Neuronal stem cell (in vitro differentiated cells): ENCODE data around the gene JAKMIP2.

Experiments used
- DNase-seq: peaks from one replicate; pipeline ENCODE4 v3.0.0-alpha.2; 2013; ENCODE audit warnings: low spot score
- H2AFZ ChIP-seq: one replicate; pipeline ENCODE4 v1.6.1; 2013; ENCODE audit warnings: mild to moderate bottlenecking, low read length, inconsistent platforms
- H2AK5ac ChIP-seq: 2 replicates; pipeline ENCODE4 v1.6.1; 2013; ENCODE audit warnings: low read depth, mild to moderate bottlenecking, inconsistent platforms, low read length, moderate library complexity, mixed read lengths
- H2BK120ac ChIP-seq: 2 replicates; pipeline ENCODE4 v1.6.1; 2013; ENCODE audit warnings: low read depth, mild to moderate bottlenecking, inconsistent platforms, low read length, moderate library complexity, mixed read lengths
- H2BK12ac ChIP-seq: one replicate; pipeline ENCODE4 v1.6.1; 2013; ENCODE audit warnings: low read length, inconsistent platforms
- H2BK15ac ChIP-seq: 2 replicates; pipeline ENCODE4 v1.6.1; 2013; ENCODE audit warnings: mild to moderate bottlenecking, low read length, inconsistent platforms, mixed read lengths
- H2BK5ac ChIP-seq: one replicate; pipeline ENCODE4 v1.6.1; 2013; ENCODE audit warnings: inconsistent platforms, mild to moderate bottlenecking, low read length, moderate library complexity
- H3K14ac ChIP-seq: one replicate; pipeline ENCODE4 v1.6.1; 2013; ENCODE audit warnings: low read length, inconsistent platforms
- H3K18ac ChIP-seq: 2 replicates; pipeline ENCODE4 v1.6.1; 2013; ENCODE audit warnings: low read length, inconsistent platforms
- H3K23ac ChIP-seq: 2 replicates; pipeline ENCODE4 v1.6.1; 2013; ENCODE audit warnings: low read depth, mild to moderate bottlenecking, mixed read lengths, low read length, inconsistent platforms; ENCODE audit not compliant: poor library complexity
- H3K27ac ChIP-seq: replicated peaks from 3 replicates; pipeline ENCODE4 v1.5.1; 2013; ENCODE audit warnings: low read length, inconsistent platforms
- H3K27me3 ChIP-seq, 3 experiments: 2 replicates each; pipeline ENCODE4 v1.6.1; 2013; ENCODE audit warnings: low read length in 3 of 3, mild to moderate bottlenecking in 2 of 3, inconsistent platforms in 1 of 3, low read depth in 1 of 3, mixed read lengths in 1 of 3, moderate library complexity in 1 of 3; ENCODE audit not compliant: control insufficient read depth in 3 of 3, insufficient read depth in 3 of 3
- H3K36me3 ChIP-seq, 2 donors: replicated peaks in 1 of 2; 2 replicates each; pipeline ENCODE4 v1.6.1; 2013; ENCODE audit warnings: low read length in 2 of 2; ENCODE audit not compliant: control insufficient read depth in 2 of 2, insufficient read depth in 2 of 2
- H3K4ac ChIP-seq: 2 replicates; pipeline ENCODE4 v1.6.1; 2013; ENCODE audit warnings: inconsistent platforms, mild to moderate bottlenecking, low read length, moderate library complexity
- H3K4me1 ChIP-seq, 2 donors: 1 replicate in 1 of 2; 2 replicates in 1 of 2; pipeline ENCODE4 v1.6.1; 2013; ENCODE audit warnings: low read length in 2 of 2, low read depth in 1 of 2; ENCODE audit not compliant: control insufficient read depth in 2 of 2, insufficient read depth in 1 of 2
- H3K4me2 ChIP-seq: one replicate; pipeline ENCODE4 v1.6.1; 2013; ENCODE audit warnings: mild to moderate bottlenecking, low read length, inconsistent platforms; ENCODE audit not compliant: insufficient read depth, poor library complexity, severe bottlenecking
- H3K4me3 ChIP-seq, 2 donors: 2 replicates each; pipeline ENCODE4 v1.5.1; 2013; ENCODE audit warnings: low read length in 2 of 2, mild to moderate bottlenecking in 2 of 2, inconsistent platforms in 1 of 2, moderate library complexity in 1 of 2
- H3K79me1 ChIP-seq: one replicate; pipeline ENCODE4 v1.6.1; 2013; ENCODE audit warnings: low read depth, mild to moderate bottlenecking, inconsistent platforms, low read length, moderate library complexity
- H3K9ac ChIP-seq: one replicate; pipeline ENCODE4 v1.6.1; 2013; ENCODE audit warnings: mild to moderate bottlenecking, low read depth, low read length, inconsistent platforms; ENCODE audit not compliant: poor library complexity
- H3K9me3 ChIP-seq, 2 donors: replicated peaks in 1 of 2; 2 replicates each; pipeline versions ENCODE3 to v1.6.1; 2013; ENCODE audit warnings: low read length in 2 of 2, mild to moderate bottlenecking in 2 of 2, inconsistent platforms in 1 of 2, low read depth in 1 of 2, mixed read lengths in 1 of 2, moderate library complexity in 1 of 2; ENCODE audit not compliant: control insufficient read depth in 2 of 2, insufficient read depth in 1 of 2
- H4K8ac ChIP-seq: one replicate; pipeline ENCODE4 v1.6.1; 2013; ENCODE audit warnings: low read depth, mild to moderate bottlenecking, inconsistent platforms, low read length, moderate library complexity
- H4K91ac ChIP-seq: one replicate; pipeline ENCODE4 v1.6.1; 2013; ENCODE audit warnings: low read length, low read depth, mild to moderate bottlenecking, inconsistent platforms; ENCODE audit not compliant: poor library complexity
- WGBS, 2 donors: extraction: QIAGEN DNeasy Blood & Tissue Kit; methylation state at CpG; one replicate each; pipeline ENCODE4 v1.1.7; 2013; ENCODE audit warnings: missing lambda C conversion rate in 2 of 2, mixed read lengths in 1 of 2; ENCODE audit not compliant: insufficient read length in 2 of 2, insufficient replicate concordance in 1 of 2; ENCODE audit errors: extremely low coverage in 2 of 2; 5-methylcytosine and 5-hydroxymethylcytosine counted together

Gene JAKMIP2

DNA sequence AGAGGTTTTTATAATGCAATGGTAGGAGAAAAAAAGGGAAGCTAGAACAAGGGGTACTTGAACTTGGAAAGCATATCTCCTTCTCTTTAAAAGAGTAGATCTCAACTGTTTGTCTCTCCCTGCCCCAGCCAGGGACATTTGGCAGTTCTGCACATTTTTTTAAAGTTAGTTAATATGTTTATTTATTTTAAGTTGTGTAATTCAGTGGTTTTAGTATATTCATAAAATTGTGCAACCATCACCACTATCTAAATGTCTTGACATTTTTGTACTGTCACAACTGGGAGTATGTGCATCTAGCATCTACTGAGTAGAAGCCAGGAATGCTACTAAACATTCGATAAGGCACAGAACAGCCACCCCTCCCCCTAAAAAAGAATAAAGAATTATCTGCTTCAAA lies 169.2 kb downstream of the JAKMIP2 start:
- Histone ChIP-seq H2AFZ (no peak overlapping the region), H2BK12ac (no peak overlapping the region), H3K4me3 (no peak overlapping the region), H3K14ac (no peak overlapping the region), H2AK5ac (no peak overlapping the region), H3K9me3 (peaks cover 0 to 2% of the 10 kb centered on the region in 2 donors), H3K27ac (no peak overlapping the region), H3K36me3 (peaks cover 21 to 67% of the 10 kb centered on the region in 2 donors), H3K18ac (no peak overlapping the region), H3K4me2 (no peak overlapping the region), H3K9ac (no peak overlapping the region), H4K91ac (no peak overlapping the region), H2BK5ac (no peak overlapping the region), H4K8ac (no peak overlapping the region), H2BK120ac (no peak overlapping the region), H3K79me1 (no peaks in the 10 kb centered on the region), H3K27me3 (no peaks in the 10 kb centered on the region), H3K4me1 (no peaks in the 10 kb centered on the region), H3K4ac (no peak overlapping the region), H2BK15ac (no peak overlapping the region), H3K23ac (no peak overlapping the region)
- DNase-seq: no peak
- WGBS, 2 donors: no CpG with 5 or more reads among the region's 1 CpG

DNA sequence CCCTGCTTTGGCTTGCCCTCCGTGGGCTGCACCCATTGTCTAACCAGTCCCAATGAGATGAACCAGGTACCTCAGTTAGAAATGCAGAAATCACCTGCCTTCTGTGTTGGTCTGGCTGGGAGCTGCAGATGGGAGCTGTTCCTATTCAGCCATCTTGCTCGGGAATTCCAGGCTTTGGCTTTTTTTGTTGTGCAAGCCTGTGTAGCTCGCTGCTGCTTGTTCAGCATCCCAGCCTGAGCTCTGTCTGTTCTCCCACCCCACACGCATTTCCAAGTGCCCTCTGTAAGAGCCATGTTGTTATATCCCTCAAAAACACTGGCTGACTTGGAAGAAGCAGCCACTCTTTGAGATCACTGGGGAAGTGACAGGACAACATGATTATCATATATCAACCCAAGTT lies 171.0 kb downstream of the JAKMIP2 start:
- WGBS, 2 donors: no CpG with 5 or more reads among the region's 4 CpGs

DNA sequence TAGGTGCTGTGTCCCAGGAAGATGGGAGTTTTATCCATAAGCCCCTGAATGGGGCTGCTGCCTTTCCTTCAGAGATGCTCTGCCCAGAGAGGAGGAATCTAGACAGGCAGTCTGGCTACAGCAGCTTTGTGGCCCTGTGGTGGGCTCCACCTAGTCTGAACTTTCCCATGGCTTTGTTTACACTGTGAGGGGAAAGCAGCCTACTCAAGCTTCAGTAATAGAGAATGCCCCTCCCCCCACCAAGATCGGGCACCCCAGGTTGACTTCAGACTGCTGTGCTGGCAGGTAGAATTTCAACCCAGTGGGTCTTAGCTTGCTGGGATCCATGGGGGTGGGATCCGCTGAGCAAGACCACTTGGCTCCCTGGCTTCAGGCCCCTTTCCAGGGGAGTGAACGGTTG lies 171.7 kb downstream of the JAKMIP2 start:
- Histone ChIP-seq H2BK15ac (no peak overlapping the region), H4K91ac (no peak overlapping the region), H2BK120ac (no peak overlapping the region), H3K23ac (no peak overlapping the region), H3K36me3 (peaks cover 16 to 47% of the 10 kb centered on the region in 2 donors), H3K27me3 (no peaks in the 10 kb centered on the region), H2AK5ac (no peak overlapping the region), H3K4me1 (no peaks in the 10 kb centered on the region), H3K4me2 (no peak overlapping the region), H2BK5ac (no peak overlapping the region), H4K8ac (no peak overlapping the region), H3K27ac (no peak overlapping the region), H3K9ac (no peak overlapping the region), H3K79me1 (no peaks in the 10 kb centered on the region), H2AFZ (no peak overlapping the region), H2BK12ac (no peak overlapping the region), H3K4me3 (no peak overlapping the region), H3K9me3 (peaks cover 0 to 2% of the 10 kb centered on the region in 2 donors), H3K14ac (no peak overlapping the region), H3K18ac (no peak overlapping the region), H3K4ac (no peak overlapping the region)
- WGBS, 2 donors: no CpG with 5 or more reads among the region's 3 CpGs
- DNase-seq: no peak

More for the DNA sequence above, 171.0 kb downstream of the JAKMIP2 start:
- Histone ChIP-seq H2BK120ac (no peak overlapping the region), H3K27me3 (no peaks in the 10 kb centered on the region), H3K14ac (no peak overlapping the region), H2BK15ac (no peak overlapping the region), H3K9me3 (peaks cover 0 to 2% of the 10 kb centered on the region in 2 donors), H2AK5ac (no peak overlapping the region), H3K4ac (no peak overlapping the region), H3K4me2 (no peak overlapping the region), H3K4me3 (no peak overlapping the region), H3K23ac (no peak overlapping the region), H3K4me1 (no peaks in the 10 kb centered on the region), H4K8ac (no peak overlapping the region), H2BK5ac (no peak overlapping the region), H3K9ac (no peak overlapping the region), H3K36me3 (peaks cover 16 to 49% of the 10 kb centered on the region in 2 donors), H3K27ac (no peak overlapping the region), H4K91ac (no peak overlapping the region), H3K79me1 (no peaks in the 10 kb centered on the region), H2AFZ (no peak overlapping the region), H2BK12ac (no peak overlapping the region), H3K18ac (no peak overlapping the region)
- no peak for DNase-seq

DNA sequence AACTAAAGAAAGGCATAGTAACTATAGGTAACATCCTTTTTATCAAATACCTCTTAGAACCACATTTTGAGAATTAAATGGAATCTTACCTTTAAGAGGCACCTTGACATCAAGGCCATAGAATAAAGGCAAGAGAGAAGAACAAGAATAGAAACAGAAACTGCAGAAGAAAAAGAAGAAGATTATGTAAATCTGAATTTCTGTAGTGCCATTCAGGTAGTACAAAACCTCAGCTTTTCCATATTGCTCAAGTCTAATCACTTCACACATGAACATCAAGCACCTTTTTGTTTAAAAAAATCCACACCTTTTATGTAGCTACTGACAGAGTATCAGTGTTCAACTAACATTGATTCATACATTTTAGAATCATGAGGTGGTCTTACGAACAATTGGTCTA lies 180.9 kb downstream of the JAKMIP2 start:
- H3K27me3 ChIP-seq: no peaks in the 10 kb centered on the region
- H4K91ac ChIP-seq: no peak overlapping the region
- H3K4ac ChIP-seq: no peak overlapping the region
- no CpG with 5 or more reads among the region's 1 CpG for WGBS, 2 donors
- no peak overlapping the region for H2BK5ac ChIP-seq
- H3K4me3 ChIP-seq: no peak overlapping the region
- H2BK12ac ChIP-seq: no peak overlapping the region
- no peaks in the 10 kb centered on the region for H3K79me1 ChIP-seq
- peaks cover 0 to 1% of the 10 kb centered on the region in 2 donors for H3K4me1 ChIP-seq
- no peak overlapping the region for H2BK15ac ChIP-seq
- H2BK120ac ChIP-seq: no peak overlapping the region
- no peak overlapping the region for H2AFZ ChIP-seq
- H3K9me3 ChIP-seq: no peaks in the 10 kb centered on the region
- no peak for DNase-seq
- no peak overlapping the region for H3K14ac ChIP-seq
- no peak overlapping the region for H3K9ac ChIP-seq
- H3K27ac ChIP-seq: no peak overlapping the region
- H3K23ac ChIP-seq: no peak overlapping the region
- no peak overlapping the region for H3K18ac ChIP-seq
- no peak overlapping the region for H3K4me2 ChIP-seq
- H2AK5ac ChIP-seq: no peak overlapping the region
- H3K36me3 ChIP-seq: peaks cover 0 to 18% of the 10 kb centered on the region in 2 donors
- H4K8ac ChIP-seq: no peak overlapping the region
